ENCODE measurements around the gene RMDN2.

DNA sequence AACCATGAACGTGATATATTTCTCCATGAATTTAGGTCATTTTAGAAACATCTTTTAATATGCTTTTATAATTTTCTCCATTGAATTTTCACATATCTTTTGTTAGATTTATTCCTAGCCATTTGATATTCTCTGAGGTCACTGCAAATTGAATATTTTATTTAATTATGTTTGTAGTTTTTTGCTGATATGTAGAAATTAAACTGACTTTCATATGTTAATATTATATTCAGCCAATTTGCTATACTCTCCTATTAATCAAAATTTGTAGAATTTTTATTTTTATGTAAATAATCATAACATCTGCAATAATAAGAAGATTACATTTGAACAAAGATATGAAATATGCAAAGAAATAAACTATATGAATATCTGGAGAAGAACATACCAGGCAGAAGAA is 46.9 kb downstream of the RMDN2 start:
- TF ChIP-seq POLR2A (IDR thresholded peaks at IDR 0.05; ENCODE audit: extremely low read depth, insufficient read length) (no peak), CTCF (IDR thresholded peaks at IDR 0.05; ENCODE audit: low read depth, low read length) (no peak), MYC (IDR thresholded peaks at IDR 0.05; ENCODE audit: low read depth, low read length) (no peak), MAX (IDR thresholded peaks at IDR 0.05; ENCODE audit: low read depth, low read length) (no peak)

All from NB4 (cell line).